C4-2B (cell line): ENCODE data around the gene TRIO.

Experiments used
- ZFX ChIP-seq: fragments of 450-650 bp; IDR thresholded peaks from 2 replicates; pipeline ENCODE4 v1.6.1; 2017
- TF ChIP-seq, protein P1 (sequence below): fragments of 450-650 bp; conservative IDR thresholded peaks from 2 replicates; pipeline ENCODE4 v1.5.1; 2017; ENCODE audit warnings: mild to moderate bottlenecking

DNA sequence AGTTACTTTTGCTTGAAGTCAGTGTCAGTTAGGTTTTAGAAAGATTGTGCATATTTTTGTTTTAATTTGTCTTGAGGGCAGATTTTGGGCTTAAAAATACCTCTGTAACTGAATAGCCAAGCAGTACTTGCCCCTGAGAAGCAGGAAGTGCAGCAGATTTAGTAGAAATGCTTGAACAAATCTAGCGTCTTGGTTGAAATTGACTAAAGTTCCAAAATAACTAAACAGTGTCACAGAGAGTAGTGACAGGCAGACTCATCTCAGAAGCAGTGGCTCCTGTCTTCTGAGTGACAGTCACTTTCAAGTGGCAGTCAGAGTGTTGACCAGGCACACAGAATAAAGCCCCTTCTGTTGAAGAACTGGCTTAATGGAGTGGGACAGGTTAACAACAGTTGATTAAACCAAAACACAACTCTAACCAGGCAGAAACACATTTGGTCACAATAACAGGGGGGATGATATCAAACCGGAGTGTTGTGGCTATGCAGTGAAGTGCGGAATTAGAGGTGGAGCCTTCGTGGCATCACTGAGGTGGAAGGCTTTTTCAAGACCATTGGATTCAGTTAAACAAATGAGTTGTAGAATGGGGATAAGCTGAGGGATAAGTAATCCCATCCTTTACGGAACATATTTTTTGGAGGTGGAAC lies 29.1 kb downstream of the TRIO start:
- TF ChIP-seq, protein P1, sequence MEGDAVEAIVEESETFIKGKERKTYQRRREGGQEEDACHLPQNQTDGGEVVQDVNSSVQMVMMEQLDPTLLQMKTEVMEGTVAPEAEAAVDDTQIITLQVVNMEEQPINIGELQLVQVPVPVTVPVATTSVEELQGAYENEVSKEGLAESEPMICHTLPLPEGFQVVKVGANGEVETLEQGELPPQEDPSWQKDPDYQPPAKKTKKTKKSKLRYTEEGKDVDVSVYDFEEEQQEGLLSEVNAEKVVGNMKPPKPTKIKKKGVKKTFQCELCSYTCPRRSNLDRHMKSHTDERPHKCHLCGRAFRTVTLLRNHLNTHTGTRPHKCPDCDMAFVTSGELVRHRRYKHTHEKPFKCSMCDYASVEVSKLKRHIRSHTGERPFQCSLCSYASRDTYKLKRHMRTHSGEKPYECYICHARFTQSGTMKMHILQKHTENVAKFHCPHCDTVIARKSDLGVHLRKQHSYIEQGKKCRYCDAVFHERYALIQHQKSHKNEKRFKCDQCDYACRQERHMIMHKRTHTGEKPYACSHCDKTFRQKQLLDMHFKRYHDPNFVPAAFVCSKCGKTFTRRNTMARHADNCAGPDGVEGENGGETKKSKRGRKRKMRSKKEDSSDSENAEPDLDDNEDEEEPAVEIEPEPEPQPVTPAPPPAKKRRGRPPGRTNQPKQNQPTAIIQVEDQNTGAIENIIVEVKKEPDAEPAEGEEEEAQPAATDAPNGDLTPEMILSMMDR, result no peak
- no peak for TF ChIP-seq ZFX
